SU-DHL-6 (cell line): ENCODE results near the gene AHI1.

Experiments
- H2AFZ ChIP-seq: fragments of 200-600 bp; sonication (generic); 2 replicates; pipeline ENCODE4 v1.6.1; 2014; ENCODE audit warnings: low read depth, mild to moderate bottlenecking, moderate library complexity, mixed read lengths, antibody characterized with exemption, low read length; ENCODE audit not compliant: severe bottlenecking
- H3F3A ChIP-seq: fragments of 200-600 bp; shearing (Covaris generic); 2 replicates; pipeline ENCODE4 v1.6.0; 2016; ENCODE audit warnings: antibody characterized with exemption, mild to moderate bottlenecking; ENCODE audit not compliant: insufficient read depth
- H3K27ac ChIP-seq: fragments of 200-600 bp; sonication (generic); 2 replicates; pipeline ENCODE4 v1.5.1; 2016; ENCODE audit warnings: low read depth, mild to moderate bottlenecking, low read length, moderate library complexity, mixed read lengths
- H3K27me3 ChIP-seq: fragments of 200-600 bp; sonication (generic), shearing (Covaris generic); 2 replicates; pipeline ENCODE4 v1.6.0; 2014; ENCODE audit warnings: mild to moderate bottlenecking, low read length
- H3K36me3 ChIP-seq: fragments of 200-600 bp; sonication (generic); 2 replicates; pipeline ENCODE4 v1.6.1; 2014; ENCODE audit warnings: mild to moderate bottlenecking, low read length, mixed read lengths
- H3K4me2 ChIP-seq: fragments of 300-600, 200-600 bp; shearing (Covaris generic), sonication (generic); 2 replicates; pipeline ENCODE4 v1.6.0; 2014; ENCODE audit warnings: low read length, low read depth, mild to moderate bottlenecking; ENCODE audit not compliant: poor library complexity, severe bottlenecking
- H3K4me3 ChIP-seq: fragments of 200-600 bp; sonication (generic); 2 replicates; pipeline ENCODE4 v1.5.1; 2014; ENCODE audit warnings: antibody characterized with exemption, low read length, mild to moderate bottlenecking, mixed read lengths; ENCODE audit not compliant: insufficient read depth, poor library complexity, severe bottlenecking
- H3K79me2 ChIP-seq: fragments of 200-600 bp; sonication (generic); 2 replicates; pipeline ENCODE4 v1.6.1; 2014; ENCODE audit warnings: mild to moderate bottlenecking, low read length, moderate library complexity; ENCODE audit not compliant: insufficient read depth
- H3K9ac ChIP-seq: fragments of 200-600 bp; sonication (generic); 2 replicates; pipeline ENCODE4 v1.7.0; 2014; ENCODE audit warnings: mild to moderate bottlenecking, low read length
- H3K9me2 ChIP-seq: fragments of 200-600 bp; sonication (generic); replicated peaks from 2 replicates; pipeline ENCODE4 v1.6.1; 2014; ENCODE audit warnings: low read length; ENCODE audit not compliant: insufficient read depth
- H3K9me3 ChIP-seq: fragments of 200-600 bp; sonication (generic); 2 replicates; pipeline ENCODE4 v1.6.1; 2014; ENCODE audit warnings: low read length, mixed read lengths; ENCODE audit not compliant: insufficient read depth
- H4K20me1 ChIP-seq: fragments of 200-600 bp; sonication (generic); 2 replicates; pipeline ENCODE4 v1.6.1; 2014; ENCODE audit warnings: low read depth, mild to moderate bottlenecking, antibody characterized with exemption, low read length, moderate library complexity, mixed read lengths
- EZH2phosphoT487 ChIP-seq: fragments of 200-600 bp; sonication (generic), shearing (Covaris generic); conservative IDR thresholded peaks from 2 replicates; pipeline ENCODE4 v1.6.1; 2018; ENCODE audit warnings: mild to moderate bottlenecking, antibody characterized with exemption, low read length, moderate library complexity, mixed read lengths
- TF ChIP-seq, protein P1 (sequence below): fragments of 200-600 bp; sonication (generic); IDR thresholded peaks from one replicate; pipeline ENCODE4 v1.5.1; 2017; ENCODE audit warnings: antibody characterized with exemption, mild to moderate bottlenecking, low read length, moderate library complexity; ENCODE audit not compliant: insufficient read depth, poor library complexity, severe bottlenecking

AHI1 gene

DNA sequence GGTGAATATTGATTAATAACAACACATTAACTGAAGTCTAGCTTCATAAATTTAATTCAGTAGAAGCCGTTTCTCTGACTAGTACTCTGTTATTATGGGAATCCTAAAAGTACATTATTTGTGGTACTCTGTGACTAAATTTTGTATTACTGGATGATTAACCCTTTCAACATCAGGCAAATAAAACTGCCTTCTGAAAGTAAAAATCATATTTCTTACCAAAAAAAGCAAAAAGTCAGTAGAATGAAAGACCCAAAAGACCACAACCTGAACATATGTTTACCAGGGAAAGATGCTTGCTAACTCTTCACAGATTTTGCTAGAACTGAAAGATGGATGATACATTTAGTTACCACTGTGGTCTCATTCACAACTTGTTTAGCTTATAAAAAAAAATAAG lies 73.2 kb downstream of the AHI1 start:
- Histone ChIP-seq H3K4me3 (no peak overlapping the region), H3K27me3 (no peaks in the 10 kb centered on the region), H3K36me3 (no peaks in the 10 kb centered on the region), H4K20me1 (no peaks in the 10 kb centered on the region), H2AFZ (no peak overlapping the region), H3F3A (no peaks in the 10 kb centered on the region; the same call in 1 of the 2 replicates), H3K9me2 (no peaks in the 10 kb centered on the region), H3K9me3 (no peaks in the 10 kb centered on the region), H3K27ac (no peak overlapping the region), H3K79me2 (no peaks in the 10 kb centered on the region), H3K9ac (no peak overlapping the region), H3K4me2 (no peak overlapping the region)
- TF ChIP-seq, protein P1, sequence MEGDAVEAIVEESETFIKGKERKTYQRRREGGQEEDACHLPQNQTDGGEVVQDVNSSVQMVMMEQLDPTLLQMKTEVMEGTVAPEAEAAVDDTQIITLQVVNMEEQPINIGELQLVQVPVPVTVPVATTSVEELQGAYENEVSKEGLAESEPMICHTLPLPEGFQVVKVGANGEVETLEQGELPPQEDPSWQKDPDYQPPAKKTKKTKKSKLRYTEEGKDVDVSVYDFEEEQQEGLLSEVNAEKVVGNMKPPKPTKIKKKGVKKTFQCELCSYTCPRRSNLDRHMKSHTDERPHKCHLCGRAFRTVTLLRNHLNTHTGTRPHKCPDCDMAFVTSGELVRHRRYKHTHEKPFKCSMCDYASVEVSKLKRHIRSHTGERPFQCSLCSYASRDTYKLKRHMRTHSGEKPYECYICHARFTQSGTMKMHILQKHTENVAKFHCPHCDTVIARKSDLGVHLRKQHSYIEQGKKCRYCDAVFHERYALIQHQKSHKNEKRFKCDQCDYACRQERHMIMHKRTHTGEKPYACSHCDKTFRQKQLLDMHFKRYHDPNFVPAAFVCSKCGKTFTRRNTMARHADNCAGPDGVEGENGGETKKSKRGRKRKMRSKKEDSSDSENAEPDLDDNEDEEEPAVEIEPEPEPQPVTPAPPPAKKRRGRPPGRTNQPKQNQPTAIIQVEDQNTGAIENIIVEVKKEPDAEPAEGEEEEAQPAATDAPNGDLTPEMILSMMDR, result no peak
- TF ChIP-seq EZH2phosphoT487, result no peak

DNA sequence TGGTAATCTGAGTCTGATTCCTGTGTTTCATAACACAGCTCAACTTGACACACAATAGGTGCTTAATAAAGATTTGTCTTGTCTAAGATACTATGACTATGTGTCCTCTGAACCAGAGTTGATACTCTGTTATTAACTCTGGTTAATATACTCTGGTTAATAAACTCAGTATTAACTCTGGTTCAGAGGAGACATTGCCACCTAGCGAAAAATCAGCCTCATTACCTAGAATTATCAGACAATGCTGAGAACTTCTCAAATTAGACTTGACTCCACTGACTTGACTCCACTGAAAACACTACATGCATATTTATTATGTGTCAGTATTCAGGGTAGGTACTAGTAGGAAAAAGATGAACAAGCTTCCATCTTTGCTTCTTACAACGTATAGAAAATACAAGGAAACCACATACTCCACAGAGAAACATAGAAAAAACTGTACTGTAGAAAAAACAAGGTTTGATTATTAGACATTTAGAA lies 73.9 kb downstream of the AHI1 start:
- Histone ChIP-seq H4K20me1 (no peaks in the 10 kb centered on the region), H3K4me3 (no peak overlapping the region), H3F3A (no peaks in the 10 kb centered on the region; the same call in 1 of the 2 replicates), H3K27me3 (no peaks in the 10 kb centered on the region), H3K4me2 (no peak overlapping the region), H3K9me3 (no peaks in the 10 kb centered on the region), H2AFZ (no peak overlapping the region), H3K36me3 (no peaks in the 10 kb centered on the region), H3K27ac (no peak overlapping the region), H3K79me2 (no peaks in the 10 kb centered on the region), H3K9me2 (no peaks in the 10 kb centered on the region), H3K9ac (no peak overlapping the region)
- TF ChIP-seq EZH2phosphoT487, result no peak
- TF ChIP-seq, protein P1, result peak; percentile 36

DNA sequence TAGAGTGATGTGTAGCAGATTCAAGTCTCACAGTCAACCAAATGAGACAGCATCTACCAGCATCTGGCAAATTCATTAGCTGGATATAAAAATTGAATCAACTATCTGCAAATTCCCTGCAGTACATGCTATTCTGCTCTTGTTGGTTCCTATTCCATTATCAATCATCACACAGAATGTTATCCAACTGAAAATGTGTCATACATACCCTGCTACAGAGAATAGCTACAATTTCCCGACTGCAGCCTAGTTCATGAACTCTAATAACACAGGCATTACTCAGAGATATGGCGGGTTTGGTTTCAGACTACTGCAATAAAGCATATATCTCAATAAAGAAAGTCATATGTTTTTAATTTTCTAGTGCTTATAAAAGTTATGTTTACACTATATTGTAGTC lies 78.4 kb downstream of the AHI1 start:
- H3K79me2 ChIP-seq, result no peaks in the 10 kb centered on the region
- no peak overlapping the region for H3K4me3 ChIP-seq
- H3K9me2 ChIP-seq, result no peaks in the 10 kb centered on the region
- H3K4me2 ChIP-seq, result no peak overlapping the region
- H3K9me3 ChIP-seq, result no peaks in the 10 kb centered on the region
- TF ChIP-seq, protein P1, result no peak
- TF ChIP-seq EZH2phosphoT487, result no peak
- H3K27me3 ChIP-seq, result no peaks in the 10 kb centered on the region
- no peaks in the 10 kb centered on the region for H4K20me1 ChIP-seq
- H3K9ac ChIP-seq, result no peak overlapping the region
- peaks cover 3% of the 10 kb centered on the region for H3F3A ChIP-seq
- H3K36me3 ChIP-seq, result no peaks in the 10 kb centered on the region
- H3K27ac ChIP-seq, result no peak overlapping the region
- no peak overlapping the region for H2AFZ ChIP-seq
